GM12864 (cell line): ENCODE measurements around the gene IQCK.

ENCODE experiments used
- DNase-seq: peaks from one replicate; pipeline ENCODE4 v3.0.0-alpha.2; 2011; ENCODE audit warnings: low read depth
- H3K4me3 ChIP-seq: 2 replicates; pipeline ENCODE4 v1.5.1; 2011; ENCODE audit warnings: mild to moderate bottlenecking, low read depth, low read length, control low read depth
- CTCF ChIP-seq: IDR thresholded peaks from 2 replicates; pipeline ENCODE4 v1.5.1; 2011; ENCODE audit warnings: low read depth, mild to moderate bottlenecking, moderate library complexity, low read length, control low read depth, inconsistent platforms; ENCODE audit errors: missing control alignments

IQCK gene

DNA sequence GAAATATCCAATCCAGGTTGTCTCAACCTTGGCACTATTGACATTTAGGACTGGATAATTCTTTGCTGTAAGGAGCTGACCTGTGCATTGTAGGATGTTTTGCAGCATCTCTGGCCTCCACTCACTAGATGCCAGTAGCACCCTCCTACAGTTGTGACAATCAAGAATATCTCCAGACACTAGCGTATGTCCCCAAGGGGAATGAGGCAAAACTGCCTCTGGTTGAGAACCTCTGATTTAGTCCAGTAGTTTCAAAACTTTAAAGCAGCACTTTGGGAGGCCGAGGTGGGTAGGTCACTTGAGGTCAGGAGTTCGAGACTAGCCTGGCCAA, 48.4 kb downstream of the IQCK start:
- no peak for TF ChIP-seq CTCF
- no peak overlapping the region for H3K4me3 ChIP-seq
- DNase-seq, result no peak

GRCh38 chr16:19766988-19767387, 48.9 kb downstream of the IQCK start:
- TF ChIP-seq CTCF, result no peak
- no peak for DNase-seq
- H3K4me3 ChIP-seq, result no peak overlapping the region

DNA sequence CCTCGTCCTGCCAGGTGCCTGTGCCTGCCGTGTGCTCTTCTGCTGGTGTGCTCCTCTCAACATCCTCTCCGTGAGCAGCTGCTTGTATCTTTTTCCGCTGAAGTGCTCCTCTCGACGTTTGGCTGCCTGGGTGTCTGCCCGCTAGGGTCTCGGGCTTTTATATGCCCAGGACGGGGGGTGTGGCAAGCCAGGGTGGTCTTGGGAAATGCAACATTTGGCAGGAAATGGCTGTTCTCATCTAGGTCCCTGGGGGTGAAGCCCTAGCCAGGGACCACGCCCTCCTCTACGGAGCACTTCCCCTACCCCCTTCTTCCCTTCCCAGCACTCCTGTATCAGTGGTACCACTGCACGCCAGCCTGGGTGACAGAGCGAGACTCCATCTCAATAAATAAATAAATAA, 49.4 kb downstream of the IQCK start:
- no peak overlapping the region for H3K4me3 ChIP-seq
- DNase-seq, result no peak
- TF ChIP-seq CTCF, result no peak

- TF ChIP-seq CTCF, result no peak
- no peak for DNase-seq
Measured at GRCh38 chr16:19769239-19769638, 51.2 kb downstream of the IQCK start.

GRCh38 chr16:19771040-19771439, 53.0 kb downstream of the IQCK start:
- H3K4me3 ChIP-seq, result no peak overlapping the region
- DNase-seq, result no peak
- TF ChIP-seq CTCF, result no peak

More at GRCh38 chr16:19769239-19769638, 51.2 kb downstream of the IQCK start:
- no peak overlapping the region for H3K4me3 ChIP-seq

GRCh38 chr16:19771796-19772195, 53.7 kb downstream of the IQCK start:
- no peak for DNase-seq
- no peak overlapping the region for H3K4me3 ChIP-seq
- no peak for TF ChIP-seq CTCF

- H3K4me3 ChIP-seq, result no peak overlapping the region
- TF ChIP-seq CTCF, result no peak
- no peak for DNase-seq
Measured at GRCh38 chr16:19774024-19774423, 56.0 kb downstream of the IQCK start.
